ENCODE measurements around the gene ZNF862. TPM values are rescaled to one million over a fixed set of nuclear protein-coding genes. Genes with fewer than 3 reads are reported as not detected.

ZNF862 gene
- total RNA-seq, 1 experiment from 2014 or later: 3.0 TPM

GRCh38 chr7:149811221-149811620 is 27.0 kb upstream of the ZNF862 start:
- no peak for DNase-seq (ENCODE audit: low read depth)

- no peak for DNase-seq (ENCODE audit: low read depth)
These were observed 26.2 kb upstream of the ZNF862 start for GRCh38 chr7:149811831-149812490.

- DNase-seq (ENCODE audit: low read depth): no peak
These were observed 24.7 kb upstream of the ZNF862 start for GRCh38 chr7:149813254-149814035.

GRCh38 chr7:149814494-149814893 is 23.7 kb upstream of the ZNF862 start:
- no peak for DNase-seq (ENCODE audit: low read depth)

- no peak for DNase-seq (ENCODE audit: low read depth)
These were observed 23.1 kb upstream of the ZNF862 start for GRCh38 chr7:149815121-149815520.

- DNase-seq (ENCODE audit: low read depth): no peak
These were observed 22.4 kb upstream of the ZNF862 start for GRCh38 chr7:149815661-149816266.

- no peak for DNase-seq (ENCODE audit: low read depth)
These were observed 21.9 kb upstream of the ZNF862 start for GRCh38 chr7:149816267-149816751.

GRCh38 chr7:149816794-149817193 is 21.4 kb upstream of the ZNF862 start:
- no peak for DNase-seq (ENCODE audit: low read depth)

- DNase-seq (ENCODE audit: low read depth): no peak
These were observed 20.8 kb upstream of the ZNF862 start for GRCh38 chr7:149817301-149817771.

GRCh38 chr7:149817836-149818535 is 20.2 kb upstream of the ZNF862 start:
- no peak for DNase-seq (ENCODE audit: low read depth)

- no peak for DNase-seq (ENCODE audit: low read depth)
These were observed 19.7 kb upstream of the ZNF862 start for GRCh38 chr7:149818536-149818840.

- DNase-seq (ENCODE audit: low read depth): no peak
These were observed 18.8 kb upstream of the ZNF862 start for GRCh38 chr7:149819141-149819960.

- no peak for DNase-seq (ENCODE audit: low read depth)
These were observed 18.2 kb upstream of the ZNF862 start for GRCh38 chr7:149819961-149820340.

- DNase-seq (ENCODE audit: low read depth): no peak
These were observed 17.5 kb upstream of the ZNF862 start for GRCh38 chr7:149820622-149821190.

GRCh38 chr7:149821191-149822148 is 16.7 kb upstream of the ZNF862 start:
- DNase-seq (ENCODE audit: low read depth): no peak

- no peak for DNase-seq (ENCODE audit: low read depth)
These were observed 15.7 kb upstream of the ZNF862 start for GRCh38 chr7:149822353-149822943.

GRCh38 chr7:149823191-149823630 is 15.0 kb upstream of the ZNF862 start:
- no peak for DNase-seq (ENCODE audit: low read depth)

- no peak for DNase-seq (ENCODE audit: low read depth)
These were observed 14.5 kb upstream of the ZNF862 start for GRCh38 chr7:149823631-149824199.

GRCh38 chr7:149824301-149824741 is 13.9 kb upstream of the ZNF862 start:
- DNase-seq (ENCODE audit: low read depth): no peak
